Duodenal mucosa (tissue), 2 donors: ENCODE data around the gene KIRREL2.

Experiments
- H3K27ac ChIP-seq: one replicate; pipeline ENCODE4 v1.7.0; 2013; ENCODE audit warnings: low read depth, low read length
- H3K27me3 ChIP-seq, 2 donors: one replicate each; pipeline ENCODE4 v1.7.0; 2013; ENCODE audit warnings: low read length in 2 of 2, control low read depth in 1 of 2; ENCODE audit not compliant: insufficient read depth in 2 of 2, control insufficient read depth in 1 of 2
- H3K36me3 ChIP-seq, 2 donors: one replicate each; pipeline ENCODE4 v1.7.0; 2013; ENCODE audit warnings: low read length in 2 of 2, control low read depth in 1 of 2; ENCODE audit not compliant: insufficient read depth in 2 of 2, control insufficient read depth in 1 of 2
- H3K4me1 ChIP-seq, 2 donors: one replicate each; pipeline ENCODE4 v1.7.0; 2013; ENCODE audit warnings: low read length in 2 of 2, control low read depth in 1 of 2; ENCODE audit not compliant: insufficient read depth in 2 of 2, control insufficient read depth in 1 of 2
- H3K4me3 ChIP-seq, 2 donors: one replicate each; pipeline ENCODE4 v1.7.0; 2013; ENCODE audit warnings: low read length in 2 of 2, low read depth in 1 of 2
- H3K9ac ChIP-seq, 2 donors: one replicate each; pipeline ENCODE4 v1.7.0; 2013; ENCODE audit warnings: low read length in 2 of 2, low read depth in 1 of 2
- H3K9me3 ChIP-seq, 2 donors: one replicate each; pipeline ENCODE4 v1.7.0; 2013; ENCODE audit warnings: low read length in 2 of 2, control low read depth in 1 of 2; ENCODE audit not compliant: control insufficient read depth in 1 of 2

KIRREL2 gene

GRCh38 chr19:35844482-35845214 lies 12.1 kb upstream of the KIRREL2 start:
- peak overlapping the region in 1 of 2 donors; percentile 54 for H3K4me3 ChIP-seq
- H3K9ac ChIP-seq: no peak overlapping the region
- H3K36me3 ChIP-seq: no peaks in the 10 kb centered on the region
- no peak overlapping the region for H3K27ac ChIP-seq
- H3K4me1 ChIP-seq: peaks cover 14% of the 10 kb centered on the region in 2 donors
- H3K9me3 ChIP-seq: no peaks in the 10 kb centered on the region
- peaks cover 32 to 38% of the 10 kb centered on the region in 2 donors for H3K27me3 ChIP-seq

DNA sequence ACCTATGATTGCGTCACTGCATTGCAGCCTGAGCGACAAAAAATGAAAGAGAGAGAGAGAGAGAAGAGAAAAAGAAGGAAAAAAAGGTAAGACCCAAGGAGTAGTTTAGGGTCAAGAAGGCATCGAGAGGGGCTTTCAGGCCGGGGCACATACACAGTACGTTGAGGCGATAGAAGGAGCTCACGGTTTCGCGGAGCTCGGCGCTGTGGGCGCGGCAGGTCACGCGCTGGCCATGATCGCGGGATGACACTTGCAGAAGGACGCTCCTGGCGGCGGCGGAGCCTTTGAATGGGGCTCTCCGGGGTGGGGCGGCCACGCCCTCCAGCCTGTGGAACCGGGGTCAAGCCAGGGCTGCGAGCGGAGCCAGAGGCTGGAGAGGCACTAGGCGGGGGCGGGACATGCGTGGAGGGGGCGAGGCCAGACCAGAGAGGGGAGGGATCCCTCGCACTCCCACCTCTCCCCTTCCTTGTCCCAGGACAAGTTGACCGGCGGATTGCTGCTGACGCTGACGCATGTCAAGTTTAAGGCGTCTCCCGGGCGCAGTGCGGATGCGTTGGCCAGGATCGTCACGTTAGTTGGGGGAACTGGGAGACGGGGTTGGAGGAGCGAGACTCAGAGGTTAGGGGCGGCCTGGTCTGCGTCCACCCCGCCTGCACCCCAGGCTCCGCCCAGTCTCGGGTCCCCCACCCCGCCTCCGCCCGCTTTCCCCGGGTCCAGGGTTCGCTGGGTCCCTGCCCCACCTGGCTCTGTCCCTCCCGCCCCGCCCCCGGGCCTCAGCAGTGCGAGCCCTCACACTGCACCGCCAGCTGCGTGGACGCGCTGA lies 11.3 kb upstream of the KIRREL2 start:
- Histone ChIP-seq H3K4me3 (peak overlapping the region; percentile 54 to 61), H3K27ac (no peak overlapping the region)

DNA sequence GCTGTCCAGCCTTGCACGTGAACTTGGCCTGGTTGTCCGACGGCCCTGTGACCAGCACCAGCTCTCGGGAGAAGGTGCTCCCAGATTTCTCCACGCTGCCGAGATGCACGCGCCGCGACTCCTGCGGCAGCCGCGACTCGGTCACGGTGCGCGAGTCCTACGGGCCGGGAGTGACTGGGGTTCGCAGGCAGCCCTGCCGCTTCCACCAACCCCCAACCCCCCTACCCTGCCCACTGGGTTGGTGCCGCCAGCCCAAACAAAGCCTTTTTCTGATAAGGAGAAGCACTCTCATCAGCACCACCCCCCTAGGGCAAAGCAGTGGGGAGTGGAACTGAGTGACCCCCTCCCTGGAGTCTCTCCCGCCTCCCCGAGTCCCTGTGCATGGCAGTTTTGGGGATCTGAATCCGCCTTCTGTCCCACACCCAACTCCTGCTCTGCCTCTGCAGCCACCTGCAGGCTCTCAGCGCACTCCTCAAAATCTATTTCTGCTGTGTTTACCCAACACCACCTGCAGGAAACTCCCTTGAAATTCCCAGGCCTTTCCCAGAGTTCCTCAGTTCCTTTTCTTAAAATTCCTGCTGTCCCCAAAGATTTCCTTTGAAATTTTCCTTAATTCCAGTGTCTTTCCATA lies 10.6 kb upstream of the KIRREL2 start:
- H3K4me3 ChIP-seq: peak overlapping the region in 1 of 2 donors; percentile 54
- H3K9me3 ChIP-seq: no peaks in the 10 kb centered on the region
- H3K9ac ChIP-seq: no peak overlapping the region
- H3K27ac ChIP-seq: no peak overlapping the region
- peaks cover 14% of the 10 kb centered on the region in 2 donors for H3K4me1 ChIP-seq
- H3K27me3 ChIP-seq: peaks cover 32 to 41% of the 10 kb centered on the region in 2 donors
- H3K36me3 ChIP-seq: no peaks in the 10 kb centered on the region

More for the DNA sequence above, 11.3 kb upstream of the KIRREL2 start:
- peaks cover 14% of the 10 kb centered on the region in 2 donors for H3K4me1 ChIP-seq
- H3K9ac ChIP-seq: no peak overlapping the region
- H3K36me3 ChIP-seq: no peaks in the 10 kb centered on the region
- no peaks in the 10 kb centered on the region for H3K9me3 ChIP-seq
- peaks cover 32 to 38% of the 10 kb centered on the region in 2 donors for H3K27me3 ChIP-seq

DNA sequence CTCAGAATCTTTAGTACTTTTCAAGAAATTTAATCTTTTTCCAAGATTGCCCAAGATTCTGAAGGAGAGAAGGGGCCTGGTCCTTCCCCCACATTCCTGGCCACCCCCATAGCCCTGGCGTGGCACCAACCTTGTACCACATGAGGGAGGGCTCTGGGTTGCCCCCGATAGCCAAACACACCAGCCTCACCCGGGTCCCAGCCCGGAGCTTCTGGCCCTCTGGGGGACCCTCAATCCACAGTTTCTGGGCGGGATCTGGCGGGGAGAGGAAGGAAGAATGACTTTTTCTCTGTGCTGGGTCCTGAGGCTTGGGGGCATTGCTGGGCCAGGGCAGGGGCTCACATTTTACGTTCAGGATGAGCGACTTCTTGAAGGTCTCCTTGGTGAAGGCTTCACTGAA lies 8.8 kb upstream of the KIRREL2 start:
- Histone ChIP-seq H3K4me1 (peaks cover 14% of the 10 kb centered on the region in 2 donors), H3K27me3 (peaks cover 35 to 41% of the 10 kb centered on the region in 2 donors), H3K4me3 (no peak overlapping the region), H3K9ac (no peak overlapping the region), H3K27ac (no peak overlapping the region), H3K36me3 (no peaks in the 10 kb centered on the region), H3K9me3 (no peaks in the 10 kb centered on the region)

GRCh38 chr19:35848486-35848885 lies 8.2 kb upstream of the KIRREL2 start:
- no peaks in the 10 kb centered on the region for H3K9me3 ChIP-seq
- no peaks in the 10 kb centered on the region for H3K36me3 ChIP-seq
- H3K4me3 ChIP-seq: no peak overlapping the region
- H3K4me1 ChIP-seq: peaks cover 14% of the 10 kb centered on the region in 2 donors
- no peak overlapping the region for H3K9ac ChIP-seq
- no peak overlapping the region for H3K27ac ChIP-seq
- peaks cover 34 to 36% of the 10 kb centered on the region in 2 donors for H3K27me3 ChIP-seq

- Histone ChIP-seq H3K27ac (no peak overlapping the region), H3K9ac (no peak overlapping the region), H3K36me3 (no peaks in the 10 kb centered on the region), H3K27me3 (peaks cover 29 to 31% of the 10 kb centered on the region in 2 donors), H3K4me3 (no peak overlapping the region), H3K9me3 (no peaks in the 10 kb centered on the region), H3K4me1 (peaks cover 12 to 14% of the 10 kb centered on the region in 2 donors)
Observed at GRCh38 chr19:35848919-35849505, 7.7 kb upstream of the KIRREL2 start.

DNA sequence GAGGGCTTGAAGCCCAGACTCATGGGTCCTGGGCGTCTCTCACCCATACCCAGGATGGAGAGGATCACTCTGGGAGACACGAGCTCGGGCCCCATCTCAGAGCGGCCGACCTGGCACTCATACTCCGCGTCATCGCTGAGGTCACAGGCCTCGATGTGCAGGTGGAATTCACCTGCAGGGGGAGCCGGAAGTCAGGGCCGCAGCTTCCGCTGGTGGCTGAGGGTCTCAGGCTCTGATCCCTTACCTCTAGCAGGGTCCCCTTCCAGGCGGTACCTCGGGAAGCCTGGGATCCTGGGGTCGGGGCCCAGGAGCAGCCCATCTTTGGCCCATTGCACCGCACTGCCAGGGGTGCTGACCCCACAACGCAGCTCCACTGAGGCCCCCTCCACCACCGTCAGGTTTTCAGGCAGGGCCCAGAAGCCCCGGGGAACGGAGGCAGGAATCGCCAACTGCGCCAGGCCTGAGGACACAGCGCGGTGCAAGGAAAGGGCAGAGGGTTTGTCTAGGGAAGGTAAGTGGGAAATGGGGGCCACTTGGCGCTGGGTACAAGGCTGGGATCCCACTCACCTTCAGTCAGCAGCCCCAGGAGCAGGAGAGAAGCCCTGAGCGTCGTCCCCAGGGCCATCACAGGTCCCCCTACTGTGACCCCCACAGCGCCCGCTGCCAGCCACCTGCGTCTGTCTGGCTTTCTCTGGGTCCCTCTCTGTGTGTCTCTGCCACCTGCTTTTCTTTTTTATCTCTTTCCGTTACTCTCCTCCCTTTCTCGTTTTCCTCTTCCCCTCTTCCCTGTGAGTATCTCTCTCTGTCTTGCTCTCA lies 5.3 kb upstream of the KIRREL2 start:
- Histone ChIP-seq H3K27me3 (peaks cover 22 to 32% of the 10 kb centered on the region in 2 donors), H3K27ac (no peak overlapping the region), H3K4me3 (no peak overlapping the region), H3K4me1 (peaks cover 2 to 3% of the 10 kb centered on the region in 2 donors), H3K36me3 (no peaks in the 10 kb centered on the region), H3K9me3 (no peaks in the 10 kb centered on the region), H3K9ac (no peak overlapping the region)

- H3K4me1 ChIP-seq: peaks cover 0 to 4% of the 10 kb centered on the region in 2 donors
- no peaks in the 10 kb centered on the region for H3K9me3 ChIP-seq
- H3K4me3 ChIP-seq: no peak within 1 kb of the TSS
- no peak within 1 kb of the TSS for H3K27ac ChIP-seq
- H3K9ac ChIP-seq: no peak within 1 kb of the TSS
- H3K27me3 ChIP-seq: peaks cover 27 to 34% of the 10 kb centered on the region in 2 donors
- H3K36me3 ChIP-seq: no peaks in the 10 kb centered on the region
Observed at GRCh38 chr19:35852029-35852780, 4.5 kb upstream of the KIRREL2 start, which contains the start of gene NPHS1. TSS of gene NPHS1 (minus strand) at chr19:35852504. CDS start at chr19:35851837, 667 bp downstream.
